ENCODE results near the gene C16orf86. TPM values are rescaled to one million over a fixed set of nuclear protein-coding genes. Genes with fewer than 3 reads are reported as not detected.

C16orf86 gene
- polyA plus RNA-seq, 1 of the 3 experiments (the other 2 are of a cell fraction), result 4.3 TPM

GRCh38 chr16:67707790-67708189 lies 41.2 kb downstream of the C16orf86 start:
- Histone ChIP-seq H2AFZ (ENCODE audit: low read depth) (no peak overlapping the region), H3K36me3 (replicated peaks in 1 of 2; ENCODE audit: control insufficient read depth in 1 of 2, insufficient read depth in 2 of 2, low read length in 1 of 2) (peaks cover 0 to 2% of the 10 kb centered on the region in 2 experiments), H3K4me2 (no peak overlapping the region), H3K27ac (ENCODE audit: low read depth in 2 of 2, low read length in 1 of 2) (no peak overlapping the region), H3K9me2 (no peaks in the 10 kb centered on the region), H3K4me1 (ENCODE audit: control insufficient read depth in 1 of 2, insufficient read depth in 2 of 2, low read depth in 1 of 2, low read length in 1 of 2) (peaks cover 0 to 12% of the 10 kb centered on the region in 2 experiments; a peak in 1 of 4 replicates), H3K79me2 (ENCODE audit: insufficient read depth) (peaks cover 89% of the 10 kb centered on the region), H3K9ac (no peak overlapping the region), H3K4me3 (ENCODE audit: low read depth in 2 of 2, low read length in 1 of 2) (no peak overlapping the region), H4K20me1 (ENCODE audit: insufficient read depth) (peaks cover 19% of the 10 kb centered on the region), H3F3A (replicated peaks; ENCODE audit: insufficient read depth) (peaks cover 8% of the 10 kb centered on the region), H3K9me3 (no peaks in the 10 kb centered on the region), H3K27me3 (ENCODE audit: insufficient read depth) (no peaks in the 10 kb centered on the region)
- ChIA-PET POLR2A (no interaction called here), CTCF (interaction anchor here (1.1 to 2.5 kb wide), 2 partner anchors 40 to 109 kb away, joined by 3 to 9 read pairs; no protein-coding TSS in a partner anchor)
- TF ChIP-seq, protein P1, sequence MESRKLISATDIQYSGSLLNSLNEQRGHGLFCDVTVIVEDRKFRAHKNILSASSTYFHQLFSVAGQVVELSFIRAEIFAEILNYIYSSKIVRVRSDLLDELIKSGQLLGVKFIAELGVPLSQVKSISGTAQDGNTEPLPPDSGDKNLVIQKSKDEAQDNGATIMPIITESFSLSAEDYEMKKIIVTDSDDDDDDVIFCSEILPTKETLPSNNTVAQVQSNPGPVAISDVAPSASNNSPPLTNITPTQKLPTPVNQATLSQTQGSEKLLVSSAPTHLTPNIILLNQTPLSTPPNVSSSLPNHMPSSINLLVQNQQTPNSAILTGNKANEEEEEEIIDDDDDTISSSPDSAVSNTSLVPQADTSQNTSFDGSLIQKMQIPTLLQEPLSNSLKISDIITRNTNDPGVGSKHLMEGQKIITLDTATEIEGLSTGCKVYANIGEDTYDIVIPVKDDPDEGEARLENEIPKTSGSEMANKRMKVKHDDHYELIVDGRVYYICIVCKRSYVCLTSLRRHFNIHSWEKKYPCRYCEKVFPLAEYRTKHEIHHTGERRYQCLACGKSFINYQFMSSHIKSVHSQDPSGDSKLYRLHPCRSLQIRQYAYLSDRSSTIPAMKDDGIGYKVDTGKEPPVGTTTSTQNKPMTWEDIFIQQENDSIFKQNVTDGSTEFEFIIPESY (IDR thresholded peaks at IDR 0.05; ENCODE audit: borderline replicate concordance, low read depth), result no peak
- TF ChIP-seq NFIC (IDR thresholded peaks at IDR 0.05; ENCODE audit: borderline replicate concordance) (no peak), TEAD4 (IDR thresholded peaks at IDR 0.05; ENCODE audit: borderline replicate concordance, insufficient read depth) (no peak), FOXM1 (IDR thresholded peaks at IDR 0.05; ENCODE audit: low read depth) (no peak), MAX (IDR thresholded peaks at IDR 0.05; ENCODE audit: low read depth) (no peak), GABPA (IDR thresholded peaks at IDR 0.05; ENCODE audit: low read depth) (no peak), USF2 (IDR thresholded peaks at IDR 0.05; ENCODE audit: borderline replicate concordance, low read depth, low read length) (no peak), ELF1 (IDR thresholded peaks at IDR 0.05) (no peak), RCOR1 (IDR thresholded peaks at IDR 0.05; ENCODE audit: low read length) (no peak), FOXJ3 (CRISPR knock-in tag; IDR thresholded peaks at IDR 0.05) (no peak), CHD2 (IDR thresholded peaks at IDR 0.05; ENCODE audit: low read length, partially characterized antibody) (no peak), RAD21 (IDR thresholded peaks at IDR 0.05; ENCODE audit: low read length) (no peak), EP300 (IDR thresholded peaks at IDR 0.05; ENCODE audit: borderline replicate concordance in 1 of 2, low read depth in 1 of 2, low read length in 1 of 2) (no peak), GATA2 (CRISPR knock-in tag; IDR thresholded peaks at IDR 0.05) (no peak), YY1 (IDR thresholded peaks at IDR 0.05; ENCODE audit: low read depth) (no peak), MXI1 (IDR thresholded peaks at IDR 0.05; ENCODE audit: low read depth, low read length) (no peak)
- TF ChIP-seq, protein P2, sequence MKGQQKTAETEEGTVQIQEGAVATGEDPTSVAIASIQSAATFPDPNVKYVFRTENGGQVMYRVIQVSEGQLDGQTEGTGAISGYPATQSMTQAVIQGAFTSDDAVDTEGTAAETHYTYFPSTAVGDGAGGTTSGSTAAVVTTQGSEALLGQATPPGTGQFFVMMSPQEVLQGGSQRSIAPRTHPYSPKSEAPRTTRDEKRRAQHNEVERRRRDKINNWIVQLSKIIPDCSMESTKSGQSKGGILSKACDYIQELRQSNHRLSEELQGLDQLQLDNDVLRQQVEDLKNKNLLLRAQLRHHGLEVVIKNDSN (IDR thresholded peaks at IDR 0.05; ENCODE audit: borderline replicate concordance, low read depth), result no peak
- TF ChIP-seq, protein P3, sequence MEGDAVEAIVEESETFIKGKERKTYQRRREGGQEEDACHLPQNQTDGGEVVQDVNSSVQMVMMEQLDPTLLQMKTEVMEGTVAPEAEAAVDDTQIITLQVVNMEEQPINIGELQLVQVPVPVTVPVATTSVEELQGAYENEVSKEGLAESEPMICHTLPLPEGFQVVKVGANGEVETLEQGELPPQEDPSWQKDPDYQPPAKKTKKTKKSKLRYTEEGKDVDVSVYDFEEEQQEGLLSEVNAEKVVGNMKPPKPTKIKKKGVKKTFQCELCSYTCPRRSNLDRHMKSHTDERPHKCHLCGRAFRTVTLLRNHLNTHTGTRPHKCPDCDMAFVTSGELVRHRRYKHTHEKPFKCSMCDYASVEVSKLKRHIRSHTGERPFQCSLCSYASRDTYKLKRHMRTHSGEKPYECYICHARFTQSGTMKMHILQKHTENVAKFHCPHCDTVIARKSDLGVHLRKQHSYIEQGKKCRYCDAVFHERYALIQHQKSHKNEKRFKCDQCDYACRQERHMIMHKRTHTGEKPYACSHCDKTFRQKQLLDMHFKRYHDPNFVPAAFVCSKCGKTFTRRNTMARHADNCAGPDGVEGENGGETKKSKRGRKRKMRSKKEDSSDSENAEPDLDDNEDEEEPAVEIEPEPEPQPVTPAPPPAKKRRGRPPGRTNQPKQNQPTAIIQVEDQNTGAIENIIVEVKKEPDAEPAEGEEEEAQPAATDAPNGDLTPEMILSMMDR (IDR thresholded peaks at IDR 0.05), result no peak
- TF ChIP-seq, protein P4, sequence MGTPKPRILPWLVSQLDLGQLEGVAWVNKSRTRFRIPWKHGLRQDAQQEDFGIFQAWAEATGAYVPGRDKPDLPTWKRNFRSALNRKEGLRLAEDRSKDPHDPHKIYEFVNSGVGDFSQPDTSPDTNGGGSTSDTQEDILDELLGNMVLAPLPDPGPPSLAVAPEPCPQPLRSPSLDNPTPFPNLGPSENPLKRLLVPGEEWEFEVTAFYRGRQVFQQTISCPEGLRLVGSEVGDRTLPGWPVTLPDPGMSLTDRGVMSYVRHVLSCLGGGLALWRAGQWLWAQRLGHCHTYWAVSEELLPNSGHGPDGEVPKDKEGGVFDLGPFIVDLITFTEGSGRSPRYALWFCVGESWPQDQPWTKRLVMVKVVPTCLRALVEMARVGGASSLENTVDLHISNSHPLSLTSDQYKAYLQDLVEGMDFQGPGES (IDR thresholded peaks at IDR 0.05; ENCODE audit: low read depth, low read length), result no peak
- 98% methylated on average over 5 of the region's 5 CpGs for WGBS (ENCODE audit: low lambda C conversion rate)
- no peak for DNase-seq
